ENCODE data around the gene ITCH.
"Not testable (repeated sequence)": the region's sequence is repeated elsewhere in the genome, so short reads cannot be mapped to it uniquely, and the experiment has no call there.

Gene ITCH

GRCh38 chr20:34377072-34377847 lies 14.2 kb downstream of the ITCH start:
- no peak for DNase-seq (ENCODE audit: extremely low read depth in 1 of 2, low read depth in 1 of 2)

GRCh38 chr20:34382174-34382573 lies 19.1 kb downstream of the ITCH start:
- DNase-seq (ENCODE audit: extremely low read depth in 1 of 2, low read depth in 1 of 2): no peak

- DNase-seq (ENCODE audit: extremely low read depth in 1 of 2, low read depth in 1 of 2): not testable (repeated sequence)
These were observed 19.9 kb downstream of the ITCH start for GRCh38 chr20:34382877-34383455.

- DNase-seq (ENCODE audit: extremely low read depth in 1 of 2, low read depth in 1 of 2): no peak
These were observed 22.4 kb downstream of the ITCH start for GRCh38 chr20:34385464-34385863.

- no peak for DNase-seq (ENCODE audit: extremely low read depth in 1 of 2, low read depth in 1 of 2)
These were observed 24.9 kb downstream of the ITCH start for GRCh38 chr20:34388000-34388399.

GRCh38 chr20:34388678-34389077 lies 25.6 kb downstream of the ITCH start:
- DNase-seq (ENCODE audit: extremely low read depth in 1 of 2, low read depth in 1 of 2): no peak

- no peak for DNase-seq (ENCODE audit: extremely low read depth in 1 of 2, low read depth in 1 of 2)
These were observed 26.3 kb downstream of the ITCH start for GRCh38 chr20:34389206-34389953.

GRCh38 chr20:34389954-34390555 lies 27.0 kb downstream of the ITCH start:
- no peak for DNase-seq (ENCODE audit: extremely low read depth in 1 of 2, low read depth in 1 of 2)

GRCh38 chr20:34396408-34396807 lies 33.3 kb downstream of the ITCH start:
- DNase-seq (ENCODE audit: extremely low read depth in 1 of 2, low read depth in 1 of 2): no peak

GRCh38 chr20:34397096-34397495 lies 34.0 kb downstream of the ITCH start:
- no peak for DNase-seq (ENCODE audit: extremely low read depth in 1 of 2, low read depth in 1 of 2)

- not testable (repeated sequence) for DNase-seq (ENCODE audit: extremely low read depth in 1 of 2, low read depth in 1 of 2)
These were observed 37.7 kb downstream of the ITCH start for GRCh38 chr20:34400776-34401175.

- DNase-seq (ENCODE audit: extremely low read depth in 1 of 2, low read depth in 1 of 2): no peak
These were observed 38.8 kb downstream of the ITCH start for GRCh38 chr20:34401741-34402455.

- DNase-seq (ENCODE audit: extremely low read depth in 1 of 2, low read depth in 1 of 2): no peak
These were observed 39.4 kb downstream of the ITCH start for GRCh38 chr20:34402461-34402860.

GRCh38 chr20:34403063-34403827 lies 40.2 kb downstream of the ITCH start:
- DNase-seq (ENCODE audit: extremely low read depth in 1 of 2, low read depth in 1 of 2): no peak

- DNase-seq (ENCODE audit: extremely low read depth in 1 of 2, low read depth in 1 of 2): no peak
These were observed 40.8 kb downstream of the ITCH start for GRCh38 chr20:34403908-34404307.

GRCh38 chr20:34404803-34405202 lies 41.7 kb downstream of the ITCH start:
- DNase-seq (ENCODE audit: extremely low read depth in 1 of 2, low read depth in 1 of 2): no peak

GRCh38 chr20:34405247-34405651 lies 42.2 kb downstream of the ITCH start:
- DNase-seq (ENCODE audit: extremely low read depth in 1 of 2, low read depth in 1 of 2): not testable (repeated sequence)

GRCh38 chr20:34405942-34406341 lies 42.9 kb downstream of the ITCH start:
- not testable (repeated sequence) for DNase-seq (ENCODE audit: extremely low read depth in 1 of 2, low read depth in 1 of 2)

GRCh38 chr20:34407962-34408474 lies 44.9 kb downstream of the ITCH start:
- no peak for DNase-seq (ENCODE audit: extremely low read depth in 1 of 2, low read depth in 1 of 2)

- no peak for DNase-seq (ENCODE audit: extremely low read depth in 1 of 2, low read depth in 1 of 2)
These were observed 47.3 kb downstream of the ITCH start for GRCh38 chr20:34410336-34410735.
